CD4-positive, alpha-beta T cell (primary cell): Measurements from ENCODE around the gene NUP42. TPM values are rescaled to one million over a fixed set of nuclear protein-coding genes. Genes with fewer than 3 reads are reported as not detected.

Source experiments
- ATAC-seq: fragments of 200-7000 bp; cut with Tn5 transposase; one replicate; pipeline ENCODE4 v1.10.0; 2022; ENCODE audit warnings: mild to moderate bottlenecking; ENCODE audit not compliant: poor library complexity
- CTCF ChIA-PET: fragments of 350-600 bp; sonication (Branson Sonifier 250); formaldehyde crosslinking; loops from one replicate; lab custom pipeline; 2021; ENCODE audit warnings: antibody characterized with exemption, inconsistent platforms; lab: Charles Lee
- POLR2A ChIA-PET: fragments of 350-600 bp; sonication (Branson Sonifier 250); formaldehyde crosslinking; loops from one replicate; lab custom pipeline; 2021; ENCODE audit warnings: antibody characterized with exemption, inconsistent platforms; lab: Charles Lee
- DNase-seq, 14 experiments: peaks; one replicate each; pipeline ENCODE4 v3.0.0-alpha.2; 2013 to 2020; ENCODE audit warnings: mixed read lengths in 2 of 14
- H3K27ac ChIP-seq, 2 donors: one replicate each; pipeline versions ENCODE4 v1.5.1 to v1.7.0; 2013; ENCODE audit warnings: low read length in 2 of 2, low read depth in 1 of 2, mild to moderate bottlenecking in 1 of 2
- H3K27me3 ChIP-seq, 2 experiments: 1 replicate in 1 of 2; 2 replicates in 1 of 2; pipeline versions ENCODE4 v1.6.1 to v1.7.0; 2013; ENCODE audit warnings: low read length in 2 of 2, control low read depth in 1 of 2, mild to moderate bottlenecking in 1 of 2, moderate library complexity in 1 of 2; ENCODE audit not compliant: insufficient read depth in 2 of 2, control insufficient read depth in 1 of 2
- H3K36me3 ChIP-seq: one replicate; pipeline ENCODE4 v1.6.1; 2013; ENCODE audit warnings: low read length, control low read depth; ENCODE audit not compliant: insufficient read depth
- H3K4me1 ChIP-seq: one replicate; pipeline ENCODE4 v1.6.1; 2013; ENCODE audit warnings: low read length, control low read depth; ENCODE audit not compliant: insufficient read depth
- H3K4me3 ChIP-seq: one replicate; pipeline ENCODE4 v1.5.1; 2013; ENCODE audit warnings: mild to moderate bottlenecking, low read length, moderate library complexity
- H3K9me3 ChIP-seq, 2 experiments: 1 replicate in 1 of 2; 2 replicates in 1 of 2; pipeline versions ENCODE4 v1.6.1 to v1.7.0; 2013; ENCODE audit warnings: low read length in 2 of 2, mild to moderate bottlenecking in 2 of 2, control low read depth in 1 of 2, moderate library complexity in 1 of 2; ENCODE audit not compliant: control insufficient read depth in 1 of 2, insufficient read depth in 1 of 2
- H3K27ac Mint-ChIP-seq: one replicate; pipeline ENCODE4 v1.8.0; 2020; ENCODE audit warnings: mixed read lengths
- H3K27me3 Mint-ChIP-seq: one replicate; pipeline ENCODE4 v1.8.0; 2021; ENCODE audit warnings: mixed read lengths
- H3K36me3 Mint-ChIP-seq: one replicate; pipeline ENCODE4 v1.8.0; 2021; ENCODE audit warnings: low read depth, mixed read lengths
- H3K4me1 Mint-ChIP-seq: one replicate; pipeline ENCODE4 v1.8.0; 2021; ENCODE audit warnings: low read depth, mixed read lengths
- H3K4me3 Mint-ChIP-seq: one replicate; pipeline ENCODE4 v1.8.0; 2020; ENCODE audit warnings: mild to moderate bottlenecking, mixed read lengths
- H3K9me3 Mint-ChIP-seq: one replicate; pipeline ENCODE4 v1.8.0; 2020; ENCODE audit warnings: mixed read lengths
- CTCF ChIP-seq: fragments of 200-600 bp; IDR thresholded peaks from one replicate; pipeline ENCODE4 v1.8.0; 2022; ENCODE audit warnings: antibody characterized with exemption, mild to moderate bottlenecking
- intact Hi-C, 2 experiments: fragments of 100-400 bp; cut with DNase I in 1 of 2; cut with micrococcal nuclease in 1 of 2; formaldehyde crosslinking; loops; one replicate each; pipeline versions ENCODE4 v1.15.1 to v1.9.0; 2023 to 2025; cut with DNase I, micrococcal nuclease
- total RNA-seq, 174 experiments: library from RNA in 2 of 174; stranded (reverse) in 2 of 174; gene quantifications; one replicate each; pipeline ENCODE4 v1.2.3 and lab custom pipeline; 2021 to 2026

The NUP42 gene
- total RNA-seq, 2 experiments from 2014 or later, result 19.4 to 20.1 TPM

GRCh38 chr7:23237000-23237399, 55.2 kb downstream of the NUP42 start:
- Mint-ChIP-seq H3K9me3 (no peaks in the 10 kb centered on the region), H3K27ac (no peak overlapping the region), H3K27me3 (no peaks in the 10 kb centered on the region), H3K4me1 (no peaks in the 10 kb centered on the region), H3K4me3 (no peak overlapping the region), H3K36me3 (no peaks in the 10 kb centered on the region)
- H3K4me3 ChIP-seq, result no peak overlapping the region
- no peak for DNase-seq
- no peaks in the 10 kb centered on the region for H3K27me3 ChIP-seq
- CTCF ChIA-PET, result no interaction called here
- H3K36me3 ChIP-seq, result no peaks in the 10 kb centered on the region
- intact Hi-C loops, result no loop called here
- peaks cover 3% of the 10 kb centered on the region for H3K4me1 ChIP-seq
- H3K27ac ChIP-seq, result no peak overlapping the region
- ATAC-seq, result no peak
- no peaks in the 10 kb centered on the region for H3K9me3 ChIP-seq
- POLR2A ChIA-PET, result no interaction called here
- no peak for TF ChIP-seq CTCF

GRCh38 chr7:23238983-23239652, 57.3 kb downstream of the NUP42 start:
- Histone ChIP-seq H3K9me3 (no peaks in the 10 kb centered on the region), H3K36me3 (no peaks in the 10 kb centered on the region), H3K4me1 (no peaks in the 10 kb centered on the region), H3K27ac (no peak overlapping the region), H3K27me3 (peaks cover 0 to 2% of the 10 kb centered on the region in 2 experiments), H3K4me3 (no peak overlapping the region)
- no peak overlapping the region for H3K4me3 Mint-ChIP-seq
- H3K36me3 Mint-ChIP-seq, result no peaks in the 10 kb centered on the region
- H3K9me3 Mint-ChIP-seq, result no peaks in the 10 kb centered on the region
- TF ChIP-seq CTCF, result no peak
- intact Hi-C loops, result no loop called here
- DNase-seq (no peak), ATAC-seq (no peak)
- POLR2A ChIA-PET, result no interaction called here
- no peak overlapping the region for H3K27ac Mint-ChIP-seq
- CTCF ChIA-PET, result no interaction called here
- H3K27me3 Mint-ChIP-seq, result peaks cover 3% of the 10 kb centered on the region
- no peaks in the 10 kb centered on the region for H3K4me1 Mint-ChIP-seq

- Histone ChIP-seq H3K27ac (no peak overlapping the region), H3K27me3 (peaks cover 2 to 4% of the 10 kb centered on the region in 2 experiments), H3K9me3 (no peaks in the 10 kb centered on the region), H3K4me3 (no peak overlapping the region), H3K36me3 (no peaks in the 10 kb centered on the region), H3K4me1 (no peaks in the 10 kb centered on the region)
- no peaks in the 10 kb centered on the region for H3K9me3 Mint-ChIP-seq
- DNase-seq (no peak), ATAC-seq (no peak)
- ChIA-PET POLR2A (no interaction called here), CTCF (no interaction called here)
- no peak for TF ChIP-seq CTCF
- H3K36me3 Mint-ChIP-seq, result no peaks in the 10 kb centered on the region
- no peak overlapping the region for H3K4me3 Mint-ChIP-seq
- intact Hi-C loops, result no loop called here
- no peaks in the 10 kb centered on the region for H3K4me1 Mint-ChIP-seq
- H3K27ac Mint-ChIP-seq, result no peak overlapping the region
- H3K27me3 Mint-ChIP-seq, result peaks cover 9% of the 10 kb centered on the region
Measured at GRCh38 chr7:23239698-23240097, 57.9 kb downstream of the NUP42 start.
